ENCODE data around the gene SPATA21.

DNA sequence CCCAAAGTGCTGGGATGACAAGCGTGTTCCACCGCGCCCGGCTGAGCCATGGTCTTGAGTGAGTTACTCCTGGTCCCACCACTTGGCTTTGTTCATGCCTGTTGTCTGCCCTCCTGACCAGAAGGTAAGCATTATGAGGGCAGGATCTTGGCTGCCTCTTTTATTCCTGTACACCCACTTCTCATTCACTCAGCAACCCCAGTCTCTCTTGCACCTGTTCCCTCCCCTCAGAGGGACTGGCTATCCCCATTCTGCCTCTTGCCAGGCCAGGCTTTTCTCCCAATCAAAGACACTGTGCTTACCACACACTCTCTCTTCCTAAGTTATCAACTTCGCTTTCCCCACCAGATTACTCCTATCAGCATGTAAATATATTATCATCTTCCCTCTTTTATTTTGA lies 26.4 kb downstream of the SPATA21 start:
- TF ChIP-seq POLR2A (IDR thresholded peaks at IDR 0.05) (no peak), CTCF (IDR thresholded peaks at IDR 0.05) (no peak)
